Activated naive CD4-positive, alpha-beta T cell treated with anti-CD3 and anti-CD28 coated beads, Interleukin-2, amount 10 ng/mL, durations not matched to agents 7 days and 5 days (primary cell): ENCODE measurements around the gene TRANK1.
A peak's percentile ranks its signal among the peaks of the same experiment; 100 is the strongest.
"Not testable (repeated sequence)": the region's sequence is repeated elsewhere in the genome, so short reads cannot be mapped to it uniquely, and the experiment has no call there.

Source experiments
- CTCF ChIA-PET: fragments of 350-600 bp; sonication (Branson Sonifier 250); formaldehyde crosslinking; loops from one replicate; lab custom pipeline; 2021; ENCODE audit warnings: antibody characterized with exemption; lab: Charles Lee
- DNase-seq: peaks from one replicate; pipeline ENCODE4 v3.0.0-alpha.2; 2020
- H3K27ac Mint-ChIP-seq: one replicate; pipeline ENCODE4 v1.8.0; 2021; ENCODE audit warnings: mild to moderate bottlenecking, moderate library complexity, mixed read lengths
- H3K27me3 Mint-ChIP-seq: one replicate; pipeline ENCODE4 v1.8.0; 2021; ENCODE audit warnings: mild to moderate bottlenecking, mixed read lengths
- H3K36me3 Mint-ChIP-seq: one replicate; pipeline ENCODE4 v1.8.0; 2021; ENCODE audit warnings: mixed read lengths
- H3K4me1 Mint-ChIP-seq: one replicate; pipeline ENCODE4 v1.8.0; 2021; ENCODE audit warnings: mixed read lengths
- H3K4me3 Mint-ChIP-seq: one replicate; pipeline ENCODE4 v1.8.0; 2021; ENCODE audit warnings: mild to moderate bottlenecking, moderate library complexity, mixed read lengths
- H3K9me3 Mint-ChIP-seq: one replicate; pipeline ENCODE4 v1.8.0; 2021; ENCODE audit warnings: mixed read lengths

TRANK1 gene

DNA sequence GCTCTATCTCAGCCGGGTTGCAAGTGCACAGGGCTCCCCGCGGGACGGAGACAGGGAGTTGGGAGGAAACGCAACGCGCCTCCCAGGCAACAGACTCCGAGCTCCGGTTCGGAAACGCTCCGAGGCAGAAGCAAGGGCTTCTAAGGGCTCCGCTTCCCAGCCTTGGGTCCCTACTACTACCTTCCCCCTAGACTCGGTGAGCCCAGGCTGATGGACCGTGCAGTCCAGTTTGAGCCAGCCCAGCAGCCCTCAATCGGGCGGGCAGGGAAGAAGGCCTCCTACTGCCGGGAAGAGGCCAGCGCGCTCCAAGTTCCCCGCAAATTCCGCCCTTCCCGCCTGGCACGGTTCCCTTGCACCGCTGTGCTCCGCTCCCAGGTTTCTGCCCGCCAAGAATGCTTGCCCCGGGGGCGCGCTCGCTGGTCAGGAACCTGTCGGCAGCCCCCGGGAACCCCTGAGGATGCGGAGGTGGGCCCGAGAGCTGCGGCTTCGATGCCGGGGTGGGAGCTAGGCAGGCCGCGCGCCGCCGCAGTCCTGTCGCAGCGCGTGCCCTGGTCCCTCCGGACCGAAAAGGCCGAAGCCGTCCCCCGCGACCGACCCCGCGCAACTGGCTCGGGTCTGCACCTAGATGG, 728 bp downstream of the TRANK1 start:
- H3K36me3 Mint-ChIP-seq = peaks cover 14% of the 10 kb centered on the region
- peak overlapping the region; percentile 60 for H3K27ac Mint-ChIP-seq
- peak overlapping the region; percentile 77 for H3K4me3 Mint-ChIP-seq
- CTCF ChIA-PET = interaction anchor here (0.9 to 1.7 kb wide), 5 partner anchors 11 to 39 kb away, joined by 3 to 5 read pairs (median 5); no protein-coding TSS in a partner anchor
- peaks cover 18% of the 10 kb centered on the region for H3K9me3 Mint-ChIP-seq
- DNase-seq = peak; percentile 53
- peaks cover 20% of the 10 kb centered on the region for H3K27me3 Mint-ChIP-seq
- peaks cover 18% of the 10 kb centered on the region for H3K4me1 Mint-ChIP-seq

DNA sequence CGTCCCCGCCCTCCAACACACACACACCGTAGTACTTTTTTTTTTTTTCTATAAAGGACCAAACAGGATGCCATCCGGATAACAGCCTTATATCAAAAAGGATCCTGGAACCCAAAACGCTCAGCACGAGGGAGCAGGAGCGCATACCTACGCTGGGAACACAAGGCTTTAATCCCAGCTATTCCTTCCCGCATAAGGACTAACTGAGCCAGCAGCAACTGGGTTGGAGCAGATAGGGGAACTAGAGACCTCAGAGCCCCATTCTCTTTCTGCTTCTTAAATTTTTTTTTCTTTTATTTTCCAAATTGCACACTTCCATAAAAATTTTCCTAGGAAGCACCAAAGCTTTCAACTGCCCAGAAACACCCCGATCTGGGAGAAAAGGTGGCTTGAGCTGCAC, 1.3 kb downstream of the TRANK1 start:
- DNase-seq = no peak
- Mint-ChIP-seq H3K27me3 (peaks cover 17% of the 10 kb centered on the region), H3K4me1 (peaks cover 18% of the 10 kb centered on the region), H3K4me3 (peak overlapping the region; percentile 77), H3K9me3 (peaks cover 17% of the 10 kb centered on the region), H3K27ac (no peak overlapping the region), H3K36me3 (peaks cover 13% of the 10 kb centered on the region)
- CTCF ChIA-PET = interaction anchor here (0.9 to 1.7 kb wide), 5 partner anchors 11 to 38 kb away, joined by 3 to 5 read pairs (median 5); no protein-coding TSS in a partner anchor

GRCh38 chr3:36942638-36943248, 2.1 kb downstream of the TRANK1 start:
- DNase-seq = no peak
- Mint-ChIP-seq H3K4me3 (no peak overlapping the region), H3K9me3 (peaks cover 10% of the 10 kb centered on the region), H3K27me3 (peaks cover 11% of the 10 kb centered on the region), H3K4me1 (peaks cover 18% of the 10 kb centered on the region), H3K36me3 (peaks cover 9% of the 10 kb centered on the region), H3K27ac (no peak overlapping the region)
- CTCF ChIA-PET = interaction anchor here (0.9 to 1.7 kb wide), 3 partner anchors 12 to 17 kb away, joined by 3 to 5 read pairs (median 5); no protein-coding TSS in a partner anchor

DNA sequence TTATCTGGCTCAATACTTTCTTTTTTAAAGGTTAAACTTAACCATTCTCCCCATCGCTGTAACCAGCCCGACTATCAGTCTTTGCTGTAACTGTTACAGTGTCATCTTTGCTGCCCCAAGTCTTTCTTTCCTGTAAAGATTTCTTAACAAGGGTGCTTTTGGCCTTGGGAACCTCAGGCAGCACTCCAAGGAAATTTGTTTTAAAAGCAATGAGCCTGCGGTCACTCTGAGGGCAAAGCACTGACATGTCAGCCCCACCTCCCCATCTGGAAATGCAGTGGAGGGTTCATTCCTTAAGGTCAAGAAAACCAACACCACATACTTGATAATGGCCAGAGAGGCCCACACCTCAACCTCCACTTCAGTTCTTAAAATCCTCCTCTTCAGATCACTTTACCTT, 3.2 kb downstream of the TRANK1 start:
- CTCF ChIA-PET = interaction anchor here (1.3 kb wide), 1 partner anchor 17 kb away, joined by 3 read pairs; no protein-coding TSS in a partner anchor
- peaks cover 7% of the 10 kb centered on the region for H3K27me3 Mint-ChIP-seq
- H3K36me3 Mint-ChIP-seq = peaks cover 3% of the 10 kb centered on the region
- H3K9me3 Mint-ChIP-seq = peaks cover 2% of the 10 kb centered on the region
- peaks cover 18% of the 10 kb centered on the region for H3K4me1 Mint-ChIP-seq
- DNase-seq = no peak
- no peak overlapping the region for H3K4me3 Mint-ChIP-seq
- H3K27ac Mint-ChIP-seq = no peak overlapping the region

- CTCF ChIA-PET = interaction anchor here (1.3 kb wide), 1 partner anchor 18 kb away, joined by 3 read pairs; no protein-coding TSS in a partner anchor
- peaks cover 1% of the 10 kb centered on the region for H3K36me3 Mint-ChIP-seq
Observed at GRCh38 chr3:36941162-36941561, 3.7 kb downstream of the TRANK1 start.

GRCh38 chr3:36937492-36937891, 7.4 kb downstream of the TRANK1 start:
- DNase-seq = no peak
- no peak overlapping the region for H3K27ac Mint-ChIP-seq
- H3K4me1 Mint-ChIP-seq = no peaks in the 10 kb centered on the region
- H3K9me3 Mint-ChIP-seq = no peaks in the 10 kb centered on the region
- H3K4me3 Mint-ChIP-seq = no peak overlapping the region
- peaks cover 6% of the 10 kb centered on the region for H3K36me3 Mint-ChIP-seq
- no peaks in the 10 kb centered on the region for H3K27me3 Mint-ChIP-seq
- CTCF ChIA-PET = no interaction called here

More at GRCh38 chr3:36941162-36941561, 3.7 kb downstream of the TRANK1 start:
- Mint-ChIP-seq H3K9me3 (no peaks in the 10 kb centered on the region), H3K27ac (no peak overlapping the region), H3K27me3 (peaks cover 6% of the 10 kb centered on the region), H3K4me3 (no peak overlapping the region), H3K4me1 (peaks cover 18% of the 10 kb centered on the region)
- no peak for DNase-seq

DNA sequence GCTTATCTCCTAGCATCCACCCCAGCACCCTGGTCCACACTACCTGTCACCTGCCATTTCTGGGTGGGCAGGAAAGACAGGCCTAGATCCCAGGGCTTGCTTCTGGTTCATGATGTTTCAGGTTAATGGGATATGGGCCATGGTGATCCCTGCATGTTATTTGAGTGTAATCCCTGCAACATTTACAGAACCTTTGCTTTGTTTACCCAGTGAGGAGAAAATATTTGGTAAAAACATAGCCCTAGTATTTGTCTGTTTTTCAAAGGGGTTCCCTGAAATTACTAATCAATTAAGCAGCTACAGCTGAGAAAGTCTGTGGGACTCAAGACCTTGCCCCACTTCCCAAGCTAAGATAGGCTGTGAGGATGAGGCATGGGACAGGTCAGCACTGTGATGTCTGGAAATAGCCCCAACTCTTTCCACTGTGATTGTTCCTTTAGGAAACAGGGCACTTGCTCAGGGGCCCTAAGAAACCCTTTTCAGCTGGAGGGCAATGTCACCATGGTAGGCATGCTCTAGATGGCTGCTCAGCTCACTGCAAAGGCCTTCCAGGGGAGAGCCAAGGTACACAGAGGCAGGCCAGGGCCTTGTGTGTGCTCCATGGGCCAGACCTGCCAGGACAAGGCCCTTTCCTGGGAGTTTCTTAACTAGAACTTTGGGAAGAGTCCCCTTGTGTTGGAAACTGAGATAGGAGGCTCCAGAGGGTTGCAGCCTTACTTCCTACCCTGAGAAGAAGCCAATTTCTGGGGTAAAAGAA, 11.1 kb downstream of the TRANK1 start:
- Mint-ChIP-seq H3K4me1 (no peaks in the 10 kb centered on the region), H3K27ac (no peak overlapping the region), H3K9me3 (no peaks in the 10 kb centered on the region), H3K36me3 (peaks cover 6% of the 10 kb centered on the region), H3K27me3 (no peaks in the 10 kb centered on the region), H3K4me3 (no peak overlapping the region)
- no peak for DNase-seq
- CTCF ChIA-PET = no interaction called here

DNA sequence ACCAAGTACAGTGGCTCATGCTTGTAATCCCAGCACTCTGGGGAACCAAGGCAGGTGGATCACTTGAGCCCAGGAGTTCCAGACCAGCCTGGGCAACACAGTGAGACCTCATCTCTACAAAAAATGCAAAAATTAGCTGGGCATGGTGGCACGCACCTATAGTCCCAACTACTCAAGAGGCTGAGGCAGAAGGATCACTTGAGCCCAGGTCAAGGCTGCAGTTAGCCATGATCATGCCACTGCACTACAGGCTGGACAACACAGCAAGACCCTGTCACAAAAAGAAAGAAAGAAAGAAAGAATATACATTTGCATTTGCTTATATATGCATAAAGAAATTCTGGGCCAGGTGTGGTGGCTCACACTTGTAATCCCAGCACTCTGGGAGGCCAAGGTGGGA, 13.4 kb downstream of the TRANK1 start:
- DNase-seq, H3K4me1 Mint-ChIP-seq, H3K27ac Mint-ChIP-seq, H3K9me3 Mint-ChIP-seq, H3K27me3 Mint-ChIP-seq, H3K4me3 Mint-ChIP-seq, H3K36me3 Mint-ChIP-seq: not testable (repeated sequence)
- CTCF ChIA-PET = interaction anchor here (1.2 kb wide), 1 partner anchor 27 kb away, joined by 5 read pairs; no protein-coding TSS in a partner anchor

- no peak for DNase-seq
- H3K9me3 Mint-ChIP-seq = no peaks in the 10 kb centered on the region
- H3K4me1 Mint-ChIP-seq = no peaks in the 10 kb centered on the region
- H3K36me3 Mint-ChIP-seq = peaks cover 3% of the 10 kb centered on the region
- CTCF ChIA-PET = interaction anchor here (0.6 kb wide), 1 partner anchor 32 kb away, joined by 3 read pairs; no protein-coding TSS in a partner anchor
- no peak overlapping the region for H3K27ac Mint-ChIP-seq
- H3K4me3 Mint-ChIP-seq = no peak overlapping the region
- no peaks in the 10 kb centered on the region for H3K27me3 Mint-ChIP-seq
Observed at GRCh38 chr3:36928220-36928619, 16.6 kb downstream of the TRANK1 start.

DNA sequence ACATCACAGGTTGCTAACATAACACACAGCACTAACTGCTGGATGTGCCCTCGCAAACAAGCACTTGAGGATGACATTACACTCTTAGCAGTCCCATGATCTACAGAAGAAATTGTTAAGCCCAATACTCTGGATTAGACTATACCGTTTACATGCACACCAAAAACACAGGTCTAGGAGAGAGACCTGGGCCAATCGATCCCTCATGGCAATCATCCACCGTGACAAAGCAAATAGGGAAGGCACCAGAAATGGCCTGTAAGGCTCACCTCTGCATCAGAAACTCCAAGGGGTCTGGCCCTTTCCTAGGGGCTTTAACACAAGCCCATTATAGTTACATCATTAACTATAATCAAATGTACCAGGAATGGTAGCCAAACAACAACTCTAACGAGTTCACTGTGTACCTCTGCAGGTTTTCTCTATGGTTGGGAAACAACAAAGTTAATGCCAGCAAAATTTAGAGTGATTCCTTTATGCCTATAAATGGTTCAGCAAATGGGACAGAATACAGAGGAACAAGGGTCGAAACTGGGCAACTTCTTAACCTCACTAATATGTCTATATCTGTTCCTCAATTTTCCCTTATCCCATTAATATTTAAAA, 18.5 kb downstream of the TRANK1 start:
- CTCF ChIA-PET = no interaction called here
- peaks cover 6% of the 10 kb centered on the region for H3K36me3 Mint-ChIP-seq
- H3K27ac Mint-ChIP-seq = no peak overlapping the region
- no peaks in the 10 kb centered on the region for H3K27me3 Mint-ChIP-seq
- H3K4me1 Mint-ChIP-seq = no peaks in the 10 kb centered on the region
- DNase-seq = no peak
- H3K9me3 Mint-ChIP-seq = peaks cover 2% of the 10 kb centered on the region
- H3K4me3 Mint-ChIP-seq = no peak overlapping the region

DNA sequence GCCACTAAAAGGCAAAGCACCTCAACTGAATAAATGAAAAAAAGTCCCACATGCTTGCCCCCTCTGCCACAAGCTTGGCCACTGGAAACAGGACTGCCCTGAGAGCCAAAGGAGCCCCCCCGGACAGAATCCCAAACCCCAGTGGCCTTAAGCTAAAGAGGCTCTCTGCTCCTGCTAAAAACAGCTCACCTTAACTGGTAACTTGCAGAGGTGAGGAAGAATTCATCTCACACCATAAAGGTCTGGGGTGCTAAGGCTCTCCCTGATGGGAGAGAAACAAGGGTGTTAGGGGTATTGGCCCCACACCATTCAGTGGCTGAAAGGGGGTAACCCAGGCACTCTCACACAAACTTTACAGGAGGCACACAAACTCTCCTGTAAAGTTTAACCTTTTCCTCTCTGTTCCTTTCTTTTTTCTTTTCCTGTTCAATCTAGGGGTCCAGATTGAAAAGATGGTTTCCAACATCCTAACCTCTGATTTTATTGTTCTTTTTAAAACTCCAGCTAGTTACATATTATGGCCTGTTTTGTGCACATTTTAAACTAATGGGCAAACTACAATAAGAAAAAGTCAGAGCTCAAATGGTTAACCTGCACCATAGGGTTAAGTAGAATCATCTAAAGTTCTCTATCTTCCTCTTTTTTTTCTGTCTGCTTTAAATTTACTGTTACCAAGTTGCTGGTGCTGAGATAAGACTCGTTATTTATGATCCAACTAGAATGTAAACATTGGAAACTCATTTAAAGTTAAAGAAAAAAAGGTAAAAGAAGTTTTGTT, 19.9 kb downstream of the TRANK1 start:
- Mint-ChIP-seq H3K27ac (no peak overlapping the region), H3K27me3 (no peaks in the 10 kb centered on the region), H3K36me3 (peaks cover 17% of the 10 kb centered on the region), H3K9me3 (peaks cover 13% of the 10 kb centered on the region), H3K4me1 (no peaks in the 10 kb centered on the region), H3K4me3 (no peak overlapping the region)
- DNase-seq = no peak
- CTCF ChIA-PET = no interaction called here

GRCh38 chr3:36923981-36924743, 20.7 kb downstream of the TRANK1 start:
- no peak overlapping the region for H3K27ac Mint-ChIP-seq
- H3K4me1 Mint-ChIP-seq = peaks cover 2% of the 10 kb centered on the region
- CTCF ChIA-PET = no interaction called here
- H3K27me3 Mint-ChIP-seq = no peaks in the 10 kb centered on the region
- H3K9me3 Mint-ChIP-seq = peaks cover 13% of the 10 kb centered on the region
- peaks cover 16% of the 10 kb centered on the region for H3K36me3 Mint-ChIP-seq
- DNase-seq = no peak
- H3K4me3 Mint-ChIP-seq = no peak overlapping the region

DNA sequence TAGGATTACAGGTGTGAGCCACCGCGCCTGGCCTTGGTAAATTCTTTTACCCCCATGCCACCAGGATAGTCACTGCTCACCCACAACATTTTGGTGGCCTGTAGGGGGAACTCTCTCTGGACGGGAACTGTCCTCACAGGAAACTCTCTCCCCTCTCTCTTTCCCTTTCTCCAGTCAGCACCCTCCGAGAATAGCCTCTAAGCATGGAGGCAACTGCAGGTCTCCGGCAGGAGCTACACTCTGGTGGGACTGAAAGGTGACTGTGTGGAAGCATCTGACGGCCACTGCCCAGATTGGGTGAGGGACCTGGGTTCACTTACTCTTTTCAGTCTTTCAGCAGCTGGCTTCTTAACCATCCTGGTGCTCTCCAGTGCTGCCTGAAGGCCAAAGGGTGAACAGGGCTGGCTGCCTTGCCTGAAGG, 21.3 kb downstream of the TRANK1 start:
- Mint-ChIP-seq H3K27ac (no peak overlapping the region), H3K9me3 (peaks cover 13% of the 10 kb centered on the region), H3K27me3 (no peaks in the 10 kb centered on the region), H3K4me3 (no peak overlapping the region), H3K36me3 (peaks cover 17% of the 10 kb centered on the region), H3K4me1 (peaks cover 8% of the 10 kb centered on the region)
- DNase-seq = no peak
- CTCF ChIA-PET = no interaction called here
